ENCODE results near the gene ABAT.
"Not testable (repeated sequence)": the region's sequence is repeated elsewhere in the genome, so short reads cannot be mapped to it uniquely, and the experiment has no call there.

The ABAT gene

GRCh38 chr16:8751481-8752311 lies 77.3 kb downstream of the ABAT start:
- DNase-seq, result no peak

GRCh38 chr16:8752706-8753105 lies 78.3 kb downstream of the ABAT start:
- DNase-seq, result no peak

- no peak for DNase-seq
These were observed 79.1 kb downstream of the ABAT start for GRCh38 chr16:8753416-8754054.

DNA sequence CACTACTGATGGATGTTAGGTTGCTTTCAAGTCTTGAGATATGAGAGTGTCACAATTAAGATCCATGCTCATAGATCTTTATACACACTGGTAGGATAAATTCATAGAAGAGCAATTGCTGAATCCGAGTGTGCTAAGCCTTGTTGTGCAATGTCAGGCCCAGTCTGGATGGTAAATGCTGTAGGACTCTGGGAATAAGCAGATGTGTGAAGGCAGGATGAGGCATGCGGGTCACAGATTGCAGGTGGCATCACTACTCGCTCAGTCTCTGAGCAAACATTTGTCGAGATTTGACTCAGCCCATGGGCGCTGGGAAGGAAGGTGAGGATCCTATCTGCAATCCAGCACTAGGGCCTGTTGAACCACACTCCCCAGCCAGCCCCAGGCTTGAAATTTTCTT lies 82.3 kb downstream of the ABAT start:
- no peak for DNase-seq

- no peak for DNase-seq
These were observed 83.6 kb downstream of the ABAT start for GRCh38 chr16:8758022-8758421.

GRCh38 chr16:8760021-8760420 lies 85.6 kb downstream of the ABAT start:
- DNase-seq, result no peak

DNA sequence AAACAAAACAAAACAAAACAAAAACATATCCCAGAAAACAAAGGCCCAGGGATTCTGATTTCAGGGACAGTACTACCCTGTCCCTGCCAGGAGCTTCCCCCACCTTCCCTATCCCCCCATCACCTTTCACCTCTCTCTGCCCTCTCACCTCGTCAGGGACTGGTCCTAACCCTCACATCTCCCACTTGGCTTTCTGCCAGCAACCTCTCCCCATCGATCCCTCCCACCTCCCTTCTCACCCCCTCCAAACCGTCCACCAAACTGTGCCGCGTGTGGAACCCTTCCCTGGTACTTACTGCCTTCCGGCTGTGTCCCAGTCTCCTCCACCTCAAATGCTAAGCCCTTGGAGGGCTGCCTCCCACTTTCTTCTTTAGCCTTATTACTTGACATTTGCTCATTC lies 86.7 kb downstream of the ABAT start:
- no peak for DNase-seq

DNA sequence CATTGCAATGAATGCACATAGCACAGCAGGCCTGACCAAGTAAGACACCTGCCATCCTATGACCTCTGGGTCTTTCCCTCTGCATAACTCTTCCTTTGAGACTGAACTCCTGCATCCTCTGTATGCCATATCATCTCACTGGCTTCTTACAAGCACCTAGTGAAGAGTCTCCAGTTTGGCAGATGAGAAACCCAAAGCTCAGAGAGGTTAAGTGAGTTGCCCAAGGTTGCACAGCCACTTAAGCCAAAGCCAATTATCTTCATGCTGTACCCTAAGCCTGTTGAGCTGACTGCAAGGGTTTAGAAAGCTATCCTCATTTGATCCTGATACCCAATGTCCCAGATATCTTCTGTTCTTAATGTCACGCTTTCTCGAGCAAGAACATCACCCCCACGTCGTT lies 87.8 kb downstream of the ABAT start:
- DNase-seq, result no peak

- no peak for DNase-seq
These were observed 88.7 kb downstream of the ABAT start for GRCh38 chr16:8763083-8763482.

DNA sequence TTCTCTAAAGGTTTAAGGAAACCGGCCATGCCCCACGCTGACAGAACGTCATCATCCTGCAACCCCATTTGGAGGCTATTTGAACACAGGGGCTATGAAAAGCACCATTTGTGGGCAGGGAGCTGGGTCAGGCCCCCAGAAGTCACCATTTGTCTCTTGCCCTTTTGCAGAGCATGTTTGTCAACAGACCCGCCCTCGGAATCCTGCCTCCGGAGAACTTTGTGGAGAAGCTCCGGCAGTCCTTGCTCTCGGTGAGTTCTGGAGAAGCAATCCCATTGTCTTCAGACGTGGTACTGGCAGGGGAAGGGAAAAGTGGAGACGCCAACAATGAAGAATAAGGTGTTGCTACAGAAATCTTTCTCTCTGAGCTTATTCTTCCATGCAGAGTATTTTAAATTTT lies 89.5 kb downstream of the ABAT start:
- DNase-seq, result no peak

GRCh38 chr16:8764525-8765250 lies 90.3 kb downstream of the ABAT start:
- DNase-seq, result no peak

GRCh38 chr16:8767176-8767575 lies 92.8 kb downstream of the ABAT start:
- DNase-seq, result no peak

DNA sequence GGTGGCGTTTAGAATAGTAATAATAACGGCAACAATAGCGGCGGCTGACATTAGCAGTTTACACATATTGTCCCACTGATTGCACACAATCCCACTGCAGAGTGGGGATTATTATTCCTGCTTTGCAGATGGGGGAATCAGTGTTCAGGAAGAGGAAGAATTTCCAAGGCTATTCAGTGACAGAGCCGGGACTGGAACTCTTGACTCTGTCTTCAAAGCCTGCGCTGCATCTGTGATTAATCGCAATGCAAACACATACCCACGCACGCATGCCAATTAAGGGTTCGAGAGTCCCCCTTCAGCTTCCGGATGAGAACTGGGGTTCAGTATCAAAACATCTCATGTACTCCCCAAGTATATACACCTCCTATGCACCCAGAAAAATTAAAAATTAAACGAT lies 93.9 kb downstream of the ABAT start:
- no peak for DNase-seq

GRCh38 chr16:8768692-8769091 lies 94.3 kb downstream of the ABAT start:
- DNase-seq, result no peak

DNA sequence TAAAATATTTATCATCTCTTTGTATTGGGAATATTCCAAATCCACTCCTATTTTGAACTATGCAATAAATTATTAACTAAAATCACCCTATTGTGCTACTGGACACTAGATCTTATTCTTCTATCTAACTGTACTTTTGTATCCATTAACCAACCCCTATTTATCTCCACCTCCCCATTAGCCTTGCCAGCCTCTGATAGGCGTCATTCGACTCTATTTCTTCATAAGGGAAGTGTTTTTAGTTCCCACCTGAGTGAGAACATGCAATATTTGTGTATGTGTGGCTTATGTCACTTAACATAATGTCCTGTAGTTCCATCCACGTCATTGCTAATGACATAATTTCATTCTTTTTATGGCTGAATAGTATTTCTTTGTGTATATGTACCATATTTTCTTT lies 99.1 kb downstream of the ABAT start:
- DNase-seq, result no peak

DNA sequence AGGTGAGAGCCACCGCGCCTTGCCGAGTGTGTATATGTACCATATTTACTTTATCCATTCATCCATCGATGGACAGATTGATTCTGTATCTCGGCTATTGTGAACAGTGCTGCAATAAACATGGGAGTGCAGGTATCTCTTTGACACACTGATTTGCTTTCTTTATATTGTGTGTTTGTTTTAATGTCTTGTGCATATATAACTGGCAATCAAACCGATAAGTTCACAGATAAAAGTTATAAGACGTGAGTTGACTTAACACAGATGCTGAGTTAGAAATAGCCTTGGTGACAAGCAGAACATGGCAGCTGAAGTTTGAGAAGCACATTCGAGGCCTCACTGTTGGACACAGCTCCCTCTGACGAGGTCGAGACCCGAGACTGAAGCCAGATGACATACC lies 99.8 kb downstream of the ABAT start:
- DNase-seq, result no peak

DNA sequence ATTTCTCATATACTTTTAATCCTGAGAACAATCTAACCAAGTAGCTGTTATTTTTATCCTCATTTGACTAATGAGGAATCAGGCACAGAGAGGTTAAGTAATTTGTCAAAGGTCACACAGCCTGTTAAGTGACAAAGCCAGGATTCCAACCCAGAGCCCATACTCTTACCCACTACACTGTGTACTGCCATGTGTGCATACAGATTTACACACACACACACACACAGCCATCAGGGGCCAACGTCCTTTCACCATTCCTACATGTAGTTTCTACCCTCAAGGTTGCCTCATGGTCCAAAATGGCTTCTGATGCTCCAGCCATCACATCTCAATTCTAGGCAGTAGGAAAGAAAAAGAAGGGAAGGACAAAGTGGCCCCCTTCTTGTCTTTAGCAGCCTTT lies 100.9 kb downstream of the ABAT start:
- DNase-seq, result no peak

DNA sequence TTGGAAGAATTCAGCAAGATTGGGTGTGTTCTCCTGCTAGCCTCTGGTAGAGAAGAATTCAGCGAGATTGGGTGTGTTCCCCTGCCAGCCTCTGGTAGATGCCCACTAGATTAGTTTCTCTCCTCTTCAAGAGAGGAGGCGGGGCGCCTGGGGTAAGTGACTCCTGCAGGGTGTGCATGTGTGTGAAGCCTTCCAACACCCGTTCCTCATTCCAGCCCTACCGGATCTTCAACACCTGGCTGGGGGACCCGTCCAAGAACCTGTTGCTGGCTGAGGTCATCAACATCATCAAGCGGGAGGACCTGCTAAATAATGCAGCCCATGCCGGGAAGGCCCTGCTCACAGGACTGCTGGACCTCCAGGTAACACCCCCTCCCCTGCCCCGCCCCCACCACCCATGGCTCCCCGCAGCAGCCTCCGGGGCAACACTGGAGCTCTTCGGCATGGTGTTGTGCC lies 101.7 kb downstream of the ABAT start:
- no peak for DNase-seq

DNA sequence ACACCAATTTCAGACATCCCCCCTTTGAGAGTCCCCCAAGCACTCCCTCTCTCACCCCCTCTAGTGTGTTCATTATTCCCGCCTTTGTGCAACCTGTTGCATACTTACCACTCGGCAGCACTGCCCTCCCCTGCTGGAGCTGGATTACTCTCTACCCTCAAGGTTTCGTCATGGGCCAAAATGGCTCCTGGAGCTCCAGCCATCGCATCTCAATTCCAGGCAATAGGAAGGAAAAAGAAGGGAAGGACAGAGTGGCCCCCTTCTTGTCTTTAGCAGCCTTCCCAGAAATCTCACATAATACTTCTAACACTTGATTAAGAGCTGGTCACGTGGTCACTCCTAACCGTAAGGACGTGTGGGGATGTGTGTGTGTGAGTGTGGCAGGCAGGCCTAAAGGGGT lies 102.8 kb downstream of the ABAT start:
- no peak for DNase-seq

DNA sequence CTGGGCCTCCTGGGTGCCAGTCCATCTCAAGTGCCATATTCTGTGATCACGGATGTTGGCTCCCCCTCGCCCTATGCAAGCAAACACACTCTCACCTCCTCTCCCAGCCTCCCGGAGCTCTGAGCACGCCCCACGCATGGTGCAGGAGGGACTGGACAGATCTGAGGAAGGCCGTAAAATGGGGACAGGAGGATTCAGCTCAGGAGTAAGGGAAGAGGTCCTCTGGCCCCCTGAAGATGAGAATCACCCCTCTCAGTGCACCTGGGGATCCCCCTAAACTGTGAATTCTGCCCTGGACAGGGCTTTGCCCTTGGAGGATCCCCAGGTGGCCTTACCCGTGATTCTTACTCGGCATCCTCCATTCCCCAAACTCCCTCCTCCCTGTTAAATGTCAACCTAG lies 107.4 kb downstream of the ABAT start:
- no peak for DNase-seq

DNA sequence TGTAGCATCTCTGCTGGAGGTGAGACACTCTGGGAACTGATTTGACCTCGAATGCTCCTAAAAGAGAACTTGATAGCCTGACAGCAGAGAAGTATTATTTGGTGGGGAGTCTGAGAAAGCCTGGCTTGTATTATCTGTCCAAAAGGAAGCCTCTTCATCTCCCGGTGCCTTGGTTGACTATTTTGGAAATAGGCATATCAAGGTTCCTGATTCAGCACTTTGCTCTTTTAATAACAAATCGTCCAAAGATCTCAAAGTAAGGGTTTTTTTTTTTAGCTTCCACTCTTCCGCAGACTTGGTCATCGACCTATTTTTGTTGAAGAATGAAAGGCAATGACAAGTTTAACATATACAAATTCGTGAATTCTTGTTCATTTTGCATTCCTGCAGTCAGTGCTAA lies 108.3 kb downstream of the ABAT start:
- no peak for DNase-seq

- DNase-seq, result no peak
These were observed 111.0 kb downstream of the ABAT start for GRCh38 chr16:8785408-8785807.

DNA sequence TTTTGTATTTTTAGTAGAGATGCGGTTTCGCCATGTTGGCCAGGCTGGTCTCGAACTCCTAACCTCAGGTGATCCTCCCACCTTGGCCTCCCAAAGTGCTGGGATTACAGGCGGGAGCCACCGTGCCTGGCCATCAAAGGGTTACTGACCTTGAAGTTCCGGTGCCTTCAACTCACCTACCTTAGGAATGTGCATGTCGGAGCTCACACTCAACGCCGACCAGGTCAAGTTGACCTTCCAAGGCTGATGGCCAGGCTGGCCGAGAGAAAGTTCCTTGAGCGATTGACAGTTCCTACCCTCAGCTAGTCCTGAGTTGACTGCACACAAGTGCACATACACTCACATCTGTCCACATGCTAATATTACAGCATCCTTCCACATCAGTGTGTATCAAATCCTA lies 111.9 kb downstream of the ABAT start:
- not testable (repeated sequence) for DNase-seq

- no peak for DNase-seq
These were observed 114.3 kb downstream of the ABAT start for GRCh38 chr16:8788578-8789172.

Measured in activated CD4-positive, alpha-beta T cell treated with anti-CD3 and anti-CD28 coated beads, Interleukin-2, amount 50 U/mL, for 1 hour (primary cell).